K562 (cell line): ENCODE measurements around the gene GMPR. TPM values are rescaled to one million over a fixed set of nuclear protein-coding genes. Genes with fewer than 3 reads are reported as not detected.

Experiments
- ARID1B ChIP-seq: fragments of 450-650 bp; IDR thresholded peaks from 2 replicates; pipeline ENCODE4 v1.6.1; 2016; ENCODE audit warnings: antibody characterized with exemption, mild to moderate bottlenecking, inconsistent platforms
- ASH1L ChIP-seq: fragments of 450-650 bp; IDR thresholded peaks from 2 replicates; pipeline ENCODE4 v1.6.1; 2018; ENCODE audit warnings: borderline replicate concordance, mild to moderate bottlenecking, low read depth; ENCODE audit not compliant: partially characterized antibody
- FOSL1 ChIP-seq: fragments of 200-800 bp; sonication (Bioruptor generic); conservative IDR thresholded peaks from 2 replicates; pipeline ENCODE4 v1.6.1; 2016; ENCODE audit warnings: missing genetic modification characterization, missing compliant biosample characterization
- JUNB ChIP-seq: fragments of 450-650 bp; formaldehyde crosslinking; conservative IDR thresholded peaks from 2 replicates; pipeline ENCODE4 v1.4.0; 2020; ENCODE audit warnings: mild to moderate bottlenecking
- NONO ChIP-seq, 2 experiments: fragments of 200-400 bp in 1 of 2; fragments of 450-650 bp in 1 of 2; formaldehyde crosslinking in 1 of 2; IDR thresholded peaks; 2 replicates each; pipeline ENCODE4 v1.6.1; 2017; ENCODE audit warnings: low read depth in 2 of 2, mild to moderate bottlenecking in 2 of 2, moderate library complexity in 2 of 2, low read length in 1 of 2
- NRF1 ChIP-seq, 2 experiments: fragments of 450-650 bp; IDR thresholded peaks in 1 of 2; conservative IDR thresholded peaks in 1 of 2; 2 replicates each; pipeline ENCODE4 v1.6.1; 2014; ENCODE audit warnings: mild to moderate bottlenecking in 2 of 2
- SREBF1 ChIP-seq: fragments of 150-350 bp; IDR thresholded peaks from 2 replicates; pipeline ENCODE4 v1.6.1; 2014; ENCODE audit warnings: antibody characterized with exemption, low read depth, low read length, borderline replicate concordance
- TBL1XR1 ChIP-seq, 2 experiments: IDR thresholded peaks; 2 replicates each; pipeline ENCODE4 v1.6.1; 2012; ENCODE audit warnings: improper control_type of control experiment in 2 of 2, low read length in 2 of 2, mild to moderate bottlenecking in 1 of 2
- VEZF1 ChIP-seq: fragments of 200-800 bp; sonication (Bioruptor generic); IDR thresholded peaks from 2 replicates; pipeline ENCODE4 v1.6.1; 2017; ENCODE audit warnings: missing genetic modification characterization, missing compliant biosample characterization
- ZNF407 ChIP-seq: fragments of 450-650 bp; IDR thresholded peaks from 2 replicates; pipeline ENCODE4 v1.6.1; 2016; ENCODE audit warnings: low read depth
- polyA plus RNA-seq, 8 experiments: library from polyadenylated mRNA; depleted of rRNA in 4 of 8; stranded (reverse) in 5 of 8; unstranded in 3 of 8; fragments of >200 nt; fragmentation: Nextera tagmentation in 2 of 8; fragmentation: Illumina TruSeq in 1 of 8; extraction: Ambion mirVana in 2 of 8; extraction: Trizol in 1 of 8; gene quantifications; 2 replicates each; pipeline versions ENCODE4 v1.2.1 to v1.2.3, GENCODE V29; 2011 to 2014; ENCODE audit warnings: inconsistent platforms in 1 of 8, missing spikeins in 1 of 8
- total RNA-seq, 7 experiments: library from RNA; depleted of rRNA in 6 of 7; stranded (reverse); fragments of >200 nt in 6 of 7; fragmentation: Illumina TruSeq in 2 of 7; extraction: Trizol in 2 of 7; gene quantifications; 2 replicates each; pipeline versions ENCODE4 v1.2.1 to v1.2.3, GENCODE V29; 2011 to 2021; ENCODE audit warnings: low replicate concordance in 1 of 7
- TF ChIP-seq, protein P1 (sequence below), 2 experiments: fragments of 450-650 bp; conservative IDR thresholded peaks; 2 replicates each; pipeline ENCODE4 v1.6.1; 2017; ENCODE audit warnings: mild to moderate bottlenecking in 2 of 2, moderate library complexity in 2 of 2
- TF ChIP-seq, protein P2 (sequence below): fragments of 200-800 bp; sonication (Bioruptor generic); IDR thresholded peaks from 2 replicates; pipeline ENCODE4 v1.6.1; 2017; ENCODE audit warnings: missing genetic modification characterization, missing compliant biosample characterization
- TF ChIP-seq, protein P3 (sequence below), 2 experiments: fragments of 450-650 bp in 1 of 2; sonication (generic) in 1 of 2; formaldehyde crosslinking in 1 of 2; IDR thresholded peaks in 1 of 2; conservative IDR thresholded peaks in 1 of 2; 2 replicates each; pipeline versions ENCODE4 v1.6.1 to v1.8.1; 2016 to 2023; ENCODE audit warnings: mild to moderate bottlenecking in 2 of 2, moderate library complexity in 2 of 2, inconsistent platforms in 1 of 2, missing genetic modification reagents in 1 of 2

GMPR gene
- total and polyA plus RNA-seq, 9 of the 15 experiments (the other 6 are each of a cell fraction or from before 2014, with no cell fraction given), result 34.6 to 83.7 (median 49.8) TPM

DNA sequence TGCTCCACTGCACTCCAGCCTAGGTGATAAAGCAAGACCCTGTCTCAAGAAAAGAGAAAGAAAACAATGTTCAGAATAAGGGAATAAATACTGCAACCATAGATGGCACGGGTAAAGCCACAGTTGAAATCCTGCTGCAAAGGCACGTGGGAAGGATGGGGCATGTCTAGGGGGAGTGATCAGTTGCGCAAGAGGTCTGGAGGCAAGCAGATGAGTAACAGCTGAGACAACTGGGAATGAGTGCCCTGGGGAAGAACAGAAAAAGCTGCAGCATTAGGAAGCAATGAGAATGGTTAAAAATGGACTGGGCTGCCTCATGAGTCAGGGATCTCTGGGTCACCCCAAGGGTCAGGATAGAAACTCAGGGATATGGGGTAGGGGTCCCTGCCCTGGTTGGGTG is 96.3 kb downstream of the GMPR start (continued):
- TF ChIP-seq, protein P1, sequence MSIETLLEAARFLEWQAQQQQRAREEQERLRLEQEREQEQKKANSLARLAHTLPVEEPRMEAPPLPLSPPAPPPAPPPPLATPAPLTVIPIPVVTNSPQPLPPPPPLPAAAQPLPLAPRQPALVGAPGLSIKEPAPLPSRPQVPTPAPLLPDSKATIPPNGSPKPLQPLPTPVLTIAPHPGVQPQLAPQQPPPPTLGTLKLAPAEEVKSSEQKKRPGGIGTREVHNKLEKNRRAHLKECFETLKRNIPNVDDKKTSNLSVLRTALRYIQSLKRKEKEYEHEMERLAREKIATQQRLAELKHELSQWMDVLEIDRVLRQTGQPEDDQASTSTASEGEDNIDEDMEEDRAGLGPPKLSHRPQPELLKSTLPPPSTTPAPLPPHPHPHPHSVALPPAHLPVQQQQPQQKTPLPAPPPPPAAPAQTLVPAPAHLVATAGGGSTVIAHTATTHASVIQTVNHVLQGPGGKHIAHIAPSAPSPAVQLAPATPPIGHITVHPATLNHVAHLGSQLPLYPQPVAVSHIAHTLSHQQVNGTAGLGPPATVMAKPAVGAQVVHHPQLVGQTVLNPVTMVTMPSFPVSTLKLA (conservative IDR thresholded peaks at IDR 0.05), result peak in 1 of 2 experiments; percentile 32; a peak in 1 of 4 replicates
- TF ChIP-seq VEZF1 (CRISPR knock-in tag) (peak; percentile 71), ASH1L (no peak), FOSL1 (tag) (peak; percentile 84), ARID1B (peak; percentile 22; the same call in 1 of the 2 replicates), SREBF1 (no peak), ZNF407 (no peak), TBL1XR1 (IDR thresholded peaks at IDR 0.05; ENCODE audit: low read length in 2 of 2) (no peak), NRF1 (conservative IDR thresholded peaks at IDR 0.05 in 1 of 2, IDR thresholded peaks at IDR 0.05 in 1 of 2) (0 out of 4 replicates have a peak, but pooled peaks of 1 of the 2 experiments have one; percentile 16), JUNB (CRISPR knock-in tag) (no peak), NONO (IDR thresholded peaks at IDR 0.05; ENCODE audit: low read depth in 2 of 2, low read length in 1 of 2) (no peak)
- TF ChIP-seq, protein P2, sequence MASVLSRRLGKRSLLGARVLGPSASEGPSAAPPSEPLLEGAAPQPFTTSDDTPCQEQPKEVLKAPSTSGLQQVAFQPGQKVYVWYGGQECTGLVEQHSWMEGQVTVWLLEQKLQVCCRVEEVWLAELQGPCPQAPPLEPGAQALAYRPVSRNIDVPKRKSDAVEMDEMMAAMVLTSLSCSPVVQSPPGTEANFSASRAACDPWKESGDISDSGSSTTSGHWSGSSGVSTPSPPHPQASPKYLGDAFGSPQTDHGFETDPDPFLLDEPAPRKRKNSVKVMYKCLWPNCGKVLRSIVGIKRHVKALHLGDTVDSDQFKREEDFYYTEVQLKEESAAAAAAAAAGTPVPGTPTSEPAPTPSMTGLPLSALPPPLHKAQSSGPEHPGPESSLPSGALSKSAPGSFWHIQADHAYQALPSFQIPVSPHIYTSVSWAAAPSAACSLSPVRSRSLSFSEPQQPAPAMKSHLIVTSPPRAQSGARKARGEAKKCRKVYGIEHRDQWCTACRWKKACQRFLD (CRISPR knock-in tag), result no peak
- TF ChIP-seq, protein P3, sequence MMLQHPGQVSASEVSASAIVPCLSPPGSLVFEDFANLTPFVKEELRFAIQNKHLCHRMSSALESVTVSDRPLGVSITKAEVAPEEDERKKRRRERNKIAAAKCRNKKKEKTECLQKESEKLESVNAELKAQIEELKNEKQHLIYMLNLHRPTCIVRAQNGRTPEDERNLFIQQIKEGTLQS (IDR thresholded peaks at IDR 0.05), result peak; percentile 69
- TF ChIP-seq, protein P3 (CRISPR knock-in tag; conservative IDR thresholded peaks at IDR 0.05), result no peak
